ENCODE measurements around the gene SPATA6L. TPM values are rescaled to one million over a fixed set of nuclear protein-coding genes. Genes with fewer than 3 reads are reported as not detected.

SPATA6L gene
- polyA plus RNA-seq, 1 of the 3 experiments (the other 2 are of a cell fraction), result 0.44 TPM

DNA sequence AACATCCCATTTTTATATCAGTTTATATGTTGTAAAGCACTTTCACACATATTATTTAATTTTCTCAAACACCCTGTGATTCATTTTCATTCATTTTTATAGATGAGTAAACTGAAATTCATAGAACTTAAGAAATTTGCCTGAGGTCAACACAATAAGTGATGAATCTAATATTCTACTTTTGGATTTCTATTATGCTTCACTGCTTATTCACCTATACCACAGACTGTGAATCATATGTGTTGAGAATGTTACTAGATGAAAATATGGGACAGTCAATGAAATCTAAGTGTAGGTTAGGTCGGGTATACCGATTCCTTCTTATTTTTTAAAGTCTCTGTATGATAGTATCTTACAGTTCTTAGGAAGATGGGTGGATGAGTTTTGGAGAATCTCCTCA, 37.8 kb upstream of the SPATA6L start (continued):
- TF ChIP-seq PBX3 (IDR thresholded peaks at IDR 0.05) (no peak), MEF2A (IDR thresholded peaks at IDR 0.05; ENCODE audit: borderline replicate concordance, low read depth) (no peak)

DNA sequence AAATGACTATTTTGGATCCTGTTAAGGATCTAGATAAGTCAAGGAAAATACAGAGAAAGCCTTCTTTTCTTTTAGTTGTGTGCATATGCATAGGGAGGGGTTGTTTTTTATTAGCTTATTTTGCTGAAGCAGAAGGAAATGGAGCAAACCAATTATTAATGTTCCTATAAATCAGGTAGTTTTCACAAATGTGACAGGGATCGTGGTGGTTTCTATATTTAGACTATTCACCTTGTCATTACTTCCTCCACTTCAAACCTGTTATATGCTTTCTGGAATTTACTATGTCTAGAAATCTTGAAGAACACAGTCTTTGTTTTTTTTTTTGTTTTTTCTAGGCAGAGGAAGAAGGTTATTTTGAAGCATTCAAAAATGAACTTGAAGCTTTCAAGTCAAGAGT, 35.2 kb upstream of the SPATA6L start:
- ChIA-PET CTCF (interaction anchor here (1.1 kb wide), 1 partner anchor 18 kb away, joined by 3 read pairs; no protein-coding TSS in a partner anchor), POLR2A (interaction anchor here (0.7 kb wide), 1 partner anchor 9 kb away, joined by 3 read pairs; no protein-coding TSS in a partner anchor)
- Histone ChIP-seq H3K79me2 (ENCODE audit: insufficient read depth) (peaks cover 8% of the 10 kb centered on the region), H3K27ac (ENCODE audit: low read depth in 2 of 2, low read length in 1 of 2) (no peak overlapping the region), H3K4me2 (no peak overlapping the region), H3K27me3 (ENCODE audit: insufficient read depth) (no peaks in the 10 kb centered on the region), H3K9ac (no peak overlapping the region), H3K9me3 (no peaks in the 10 kb centered on the region), H3K9me2 (no peaks in the 10 kb centered on the region), H3K4me1 (ENCODE audit: control insufficient read depth in 1 of 2, insufficient read depth in 2 of 2, low read depth in 1 of 2, low read length in 1 of 2) (no peaks in the 10 kb centered on the region), H3F3A (replicated peaks; ENCODE audit: insufficient read depth) (peaks cover 6% of the 10 kb centered on the region), H4K20me1 (ENCODE audit: insufficient read depth) (no peaks in the 10 kb centered on the region), H3K4me3 (ENCODE audit: low read depth in 2 of 2, low read length in 1 of 2) (no peak overlapping the region), H3K36me3 (replicated peaks in 1 of 2; ENCODE audit: control insufficient read depth in 1 of 2, insufficient read depth in 2 of 2, low read length in 1 of 2) (peaks cover 64 to 87% of the 10 kb centered on the region in 2 experiments), H2AFZ (ENCODE audit: low read depth) (no peak overlapping the region)
- WGBS (ENCODE audit: low lambda C conversion rate), result 96% methylated on average over 1 of the region's 1 CpG
- no peak for DNase-seq
- TF ChIP-seq TAF1 (IDR thresholded peaks at IDR 0.05; ENCODE audit: borderline replicate concordance, low read depth, low read length), result no peak
- TF ChIP-seq EP300 (IDR thresholded peaks at IDR 0.05; ENCODE audit: borderline replicate concordance in 1 of 2, low read depth in 1 of 2, low read length in 1 of 2), result no peak
- TF ChIP-seq MAX (IDR thresholded peaks at IDR 0.05; ENCODE audit: low read depth), result no peak
- TF ChIP-seq FOXJ3 (CRISPR knock-in tag; IDR thresholded peaks at IDR 0.05), result no peak
- no peak for TF ChIP-seq YY1 (IDR thresholded peaks at IDR 0.05; ENCODE audit: low read depth)
- TF ChIP-seq GABPA (IDR thresholded peaks at IDR 0.05; ENCODE audit: low read depth), result no peak
- no peak for TF ChIP-seq NRF1 (IDR thresholded peaks at IDR 0.05; ENCODE audit: low read depth, low read length)
- TF ChIP-seq, protein P1, sequence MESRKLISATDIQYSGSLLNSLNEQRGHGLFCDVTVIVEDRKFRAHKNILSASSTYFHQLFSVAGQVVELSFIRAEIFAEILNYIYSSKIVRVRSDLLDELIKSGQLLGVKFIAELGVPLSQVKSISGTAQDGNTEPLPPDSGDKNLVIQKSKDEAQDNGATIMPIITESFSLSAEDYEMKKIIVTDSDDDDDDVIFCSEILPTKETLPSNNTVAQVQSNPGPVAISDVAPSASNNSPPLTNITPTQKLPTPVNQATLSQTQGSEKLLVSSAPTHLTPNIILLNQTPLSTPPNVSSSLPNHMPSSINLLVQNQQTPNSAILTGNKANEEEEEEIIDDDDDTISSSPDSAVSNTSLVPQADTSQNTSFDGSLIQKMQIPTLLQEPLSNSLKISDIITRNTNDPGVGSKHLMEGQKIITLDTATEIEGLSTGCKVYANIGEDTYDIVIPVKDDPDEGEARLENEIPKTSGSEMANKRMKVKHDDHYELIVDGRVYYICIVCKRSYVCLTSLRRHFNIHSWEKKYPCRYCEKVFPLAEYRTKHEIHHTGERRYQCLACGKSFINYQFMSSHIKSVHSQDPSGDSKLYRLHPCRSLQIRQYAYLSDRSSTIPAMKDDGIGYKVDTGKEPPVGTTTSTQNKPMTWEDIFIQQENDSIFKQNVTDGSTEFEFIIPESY (IDR thresholded peaks at IDR 0.05; ENCODE audit: borderline replicate concordance, low read depth), result no peak
- no peak for TF ChIP-seq SIN3A (IDR thresholded peaks at IDR 0.05; ENCODE audit: borderline replicate concordance, low read depth, low read length)
- TF ChIP-seq POLR2AphosphoS5 (IDR thresholded peaks at IDR 0.05; ENCODE audit: low read depth, low read length), result no peak
- no peak for TF ChIP-seq CHD2 (IDR thresholded peaks at IDR 0.05; ENCODE audit: low read length, partially characterized antibody)
- no peak for TF ChIP-seq FOSL2 (IDR thresholded peaks at IDR 0.05; ENCODE audit: borderline replicate concordance, low read depth)
- TF ChIP-seq, protein P2, sequence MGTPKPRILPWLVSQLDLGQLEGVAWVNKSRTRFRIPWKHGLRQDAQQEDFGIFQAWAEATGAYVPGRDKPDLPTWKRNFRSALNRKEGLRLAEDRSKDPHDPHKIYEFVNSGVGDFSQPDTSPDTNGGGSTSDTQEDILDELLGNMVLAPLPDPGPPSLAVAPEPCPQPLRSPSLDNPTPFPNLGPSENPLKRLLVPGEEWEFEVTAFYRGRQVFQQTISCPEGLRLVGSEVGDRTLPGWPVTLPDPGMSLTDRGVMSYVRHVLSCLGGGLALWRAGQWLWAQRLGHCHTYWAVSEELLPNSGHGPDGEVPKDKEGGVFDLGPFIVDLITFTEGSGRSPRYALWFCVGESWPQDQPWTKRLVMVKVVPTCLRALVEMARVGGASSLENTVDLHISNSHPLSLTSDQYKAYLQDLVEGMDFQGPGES (IDR thresholded peaks at IDR 0.05; ENCODE audit: low read depth, low read length), result no peak
- TF ChIP-seq FOXM1 (IDR thresholded peaks at IDR 0.05; ENCODE audit: low read depth), result no peak
- TF ChIP-seq USF2 (IDR thresholded peaks at IDR 0.05; ENCODE audit: borderline replicate concordance, low read depth, low read length), result no peak

All from SK-N-SH (cell line).